ENCODE results near the gene SRP9.

- TF ChIP-seq CTCF (IDR thresholded peaks at IDR 0.05) (no peak), POLR2A (IDR thresholded peaks at IDR 0.05) (no peak)
These were observed 36.8 kb downstream of the SRP9 start for GRCh38 chr1:225814381-225814780.
